Measurements from ENCODE around the gene ATXN7L3B. TPM values are rescaled to one million over a fixed set of nuclear protein-coding genes. Genes with fewer than 3 reads are reported as not detected.

ATXN7L3B gene
- 23.6 and 24.6 TPM in 2 replicates for total RNA-seq

- Histone ChIP-seq H3K79me2 (ENCODE audit: insufficient read depth, low read length) (peaks cover 52% of the 10 kb centered on the region), H3K4me2 (ENCODE audit: insufficient read depth, low read length) (peak within 1 kb of the TSS; percentile 95), H4K20me1 (ENCODE audit: insufficient read depth, low read length) (peaks cover 37% of the 10 kb centered on the region), H3K27ac (ENCODE audit: low read depth, low read length) (peak within 1 kb of the TSS; percentile 99), H2AFZ (ENCODE audit: low read length) (peak within 1 kb of the TSS; percentile 98), H3K4me1 (ENCODE audit: insufficient read depth, low read length) (peaks cover 31% of the 10 kb centered on the region), H3K36me3 (ENCODE audit: insufficient read depth, low read length) (peaks cover 7% of the 10 kb centered on the region), H3K9me3 (ENCODE audit: low read depth, low read length) (no peaks in the 10 kb centered on the region), H3K4me3 (ENCODE audit: insufficient read depth, low read length) (peak within 1 kb of the TSS; percentile 99), H3K27me3 (ENCODE audit: insufficient read depth, low read length) (no peaks in the 10 kb centered on the region)
- TF ChIP-seq CTCF (IDR thresholded peaks at IDR 0.05; ENCODE audit: extremely low read depth, low read depth, low read length), result no peak
- peak; percentile 96 for DNase-seq (ENCODE audit: insufficient read length, low spot score, missing footprints)
Measured at GRCh38 chr12:74537707-74538385, at the start of gene ATXN7L3B. Gene ATXN7L3B (plus strand): TSS chr12:74537835. CDS start chr12:74538113, 278 bp downstream.

- H3K27me3 ChIP-seq (ENCODE audit: insufficient read depth, low read length), result no peaks in the 10 kb centered on the region
- no peak overlapping the region for H3K27ac ChIP-seq (ENCODE audit: low read depth, low read length)
- TF ChIP-seq CTCF (IDR thresholded peaks at IDR 0.05; ENCODE audit: extremely low read depth, low read depth, low read length), result no peak
- no peaks in the 10 kb centered on the region for H3K9me3 ChIP-seq (ENCODE audit: low read depth, low read length)
- no peak overlapping the region for H3K4me2 ChIP-seq (ENCODE audit: insufficient read depth, low read length)
- H3K4me3 ChIP-seq (ENCODE audit: insufficient read depth, low read length), result no peak overlapping the region
- no peaks in the 10 kb centered on the region for H3K4me1 ChIP-seq (ENCODE audit: insufficient read depth, low read length)
- H2AFZ ChIP-seq (ENCODE audit: low read length), result no peak overlapping the region
- H4K20me1 ChIP-seq (ENCODE audit: insufficient read depth, low read length), result no peaks in the 10 kb centered on the region
- H3K79me2 ChIP-seq (ENCODE audit: insufficient read depth, low read length), result no peaks in the 10 kb centered on the region
- no peaks in the 10 kb centered on the region for H3K36me3 ChIP-seq (ENCODE audit: insufficient read depth, low read length)
- no peak for DNase-seq (ENCODE audit: insufficient read length, low spot score, missing footprints)
Measured at GRCh38 chr12:74488134-74488533, 49.5 kb upstream of the ATXN7L3B start.

- Histone ChIP-seq H3K4me2 (ENCODE audit: insufficient read depth, low read length) (no peak overlapping the region), H4K20me1 (ENCODE audit: insufficient read depth, low read length) (no peaks in the 10 kb centered on the region), H3K27ac (ENCODE audit: low read depth, low read length) (no peak overlapping the region), H3K9me3 (ENCODE audit: low read depth, low read length) (no peaks in the 10 kb centered on the region), H3K4me1 (ENCODE audit: insufficient read depth, low read length) (no peaks in the 10 kb centered on the region), H2AFZ (ENCODE audit: low read length) (no peak overlapping the region), H3K4me3 (ENCODE audit: insufficient read depth, low read length) (no peak overlapping the region), H3K79me2 (ENCODE audit: insufficient read depth, low read length) (no peaks in the 10 kb centered on the region), H3K27me3 (ENCODE audit: insufficient read depth, low read length) (no peaks in the 10 kb centered on the region), H3K36me3 (ENCODE audit: insufficient read depth, low read length) (no peaks in the 10 kb centered on the region)
- no peak for DNase-seq (ENCODE audit: insufficient read length, low spot score, missing footprints)
- no peak for TF ChIP-seq CTCF (IDR thresholded peaks at IDR 0.05; ENCODE audit: extremely low read depth, low read depth, low read length)
Measured at GRCh38 chr12:74489543-74489942, 48.1 kb upstream of the ATXN7L3B start.

GRCh38 chr12:74490390-74491064 lies 47.1 kb upstream of the ATXN7L3B start:
- H3K36me3 ChIP-seq (ENCODE audit: insufficient read depth, low read length), result no peaks in the 10 kb centered on the region
- no peak overlapping the region for H3K4me2 ChIP-seq (ENCODE audit: insufficient read depth, low read length)
- H4K20me1 ChIP-seq (ENCODE audit: insufficient read depth, low read length), result no peaks in the 10 kb centered on the region
- no peak overlapping the region for H3K4me3 ChIP-seq (ENCODE audit: insufficient read depth, low read length)
- H3K79me2 ChIP-seq (ENCODE audit: insufficient read depth, low read length), result no peaks in the 10 kb centered on the region
- no peaks in the 10 kb centered on the region for H3K27me3 ChIP-seq (ENCODE audit: insufficient read depth, low read length)
- H2AFZ ChIP-seq (ENCODE audit: low read length), result no peak overlapping the region
- H3K27ac ChIP-seq (ENCODE audit: low read depth, low read length), result no peak overlapping the region
- no peak for TF ChIP-seq CTCF (IDR thresholded peaks at IDR 0.05; ENCODE audit: extremely low read depth, low read depth, low read length)
- no peak for DNase-seq (ENCODE audit: insufficient read length, low spot score, missing footprints)
- no peaks in the 10 kb centered on the region for H3K4me1 ChIP-seq (ENCODE audit: insufficient read depth, low read length)
- no peaks in the 10 kb centered on the region for H3K9me3 ChIP-seq (ENCODE audit: low read depth, low read length)

Measured in osteoblast (primary cell).